GF-D8 (cell line): ENCODE measurements around the gene DHH.
A peak's percentile ranks its signal among the peaks of the same experiment; 100 is the strongest.

Experiments
- DNase-seq: peaks from one replicate; lab custom pipeline; 2025; lab: John Stamatoyannopoulos, UW

DHH gene

DNA sequence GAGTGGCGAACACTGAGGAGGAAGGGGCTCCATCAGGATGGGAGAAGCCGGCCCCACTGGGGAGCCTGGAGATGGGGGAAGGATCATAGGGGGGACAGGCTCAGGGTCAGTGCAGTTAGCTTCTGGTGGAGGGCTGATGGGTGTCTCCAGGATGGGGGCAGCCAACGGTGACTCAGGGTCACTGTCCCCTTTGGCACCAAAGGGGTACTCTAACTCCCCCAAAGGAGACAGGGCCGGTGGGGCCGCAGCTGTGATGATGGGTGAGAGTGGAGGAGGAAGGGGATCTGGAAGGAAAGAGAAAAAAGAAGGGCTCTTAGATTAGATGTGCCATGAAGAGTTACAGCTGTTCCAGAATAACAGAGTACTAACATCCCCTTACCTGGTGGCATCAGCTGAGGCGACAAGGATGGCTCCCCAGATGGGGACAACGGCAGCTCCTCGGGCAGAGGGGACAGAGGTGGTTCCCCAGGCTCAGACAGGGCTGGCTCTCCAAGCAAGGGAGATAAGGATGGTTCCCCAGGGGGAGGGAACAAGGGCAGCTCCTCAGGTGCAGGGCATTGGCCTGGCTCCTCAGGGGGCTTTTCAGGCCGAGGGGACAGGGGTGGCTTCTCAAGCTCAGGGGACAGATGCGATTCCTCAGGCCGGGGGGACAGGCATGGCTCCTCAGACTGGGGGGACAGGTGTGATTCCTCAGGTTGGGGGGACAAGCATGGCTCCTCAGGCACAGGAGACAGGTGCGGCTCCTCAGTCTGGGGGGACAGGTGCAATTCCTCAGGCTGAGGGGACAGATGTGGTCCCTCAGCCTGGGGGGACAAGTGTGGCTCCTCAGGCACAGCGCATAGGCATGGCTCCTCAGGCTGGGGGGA lies 43.9 kb downstream of the DHH start:
- no peak for DNase-seq

DNA sequence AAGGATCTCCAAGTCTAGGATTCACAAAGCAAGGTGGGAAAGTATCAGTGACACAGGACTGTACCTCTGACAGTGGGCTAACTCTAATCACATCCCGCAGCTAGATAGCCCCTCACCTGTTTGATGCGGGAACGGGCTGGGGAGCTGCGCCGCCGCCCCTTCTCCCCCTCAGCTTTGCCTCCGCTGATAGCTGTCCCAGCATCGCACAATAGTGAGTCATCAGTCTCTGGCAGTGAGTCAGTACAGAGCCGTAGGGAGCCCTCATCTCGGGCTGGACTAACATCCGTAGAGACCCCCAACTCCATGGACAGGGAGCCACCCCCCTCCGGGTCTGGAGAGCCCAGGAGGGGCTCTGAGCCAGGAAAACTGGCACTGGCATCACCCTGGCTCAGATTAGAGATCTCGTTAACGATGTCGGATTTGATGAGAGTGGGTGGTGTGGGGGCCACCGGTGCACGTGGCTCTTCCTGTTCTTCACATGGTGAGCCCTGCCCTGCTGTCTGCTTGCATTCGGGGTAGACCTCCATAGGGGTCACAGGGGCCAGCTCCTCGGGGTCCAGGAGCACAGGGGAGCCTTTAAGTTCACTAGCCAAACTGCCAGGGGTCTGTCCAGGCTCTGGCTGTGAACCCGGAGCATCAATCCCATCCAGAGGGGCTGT lies 44.9 kb downstream of the DHH start:
- no peak for DNase-seq

GRCh38 chr12:49048953-49049352 lies 45.6 kb downstream of the DHH start:
- no peak for DNase-seq

GRCh38 chr12:49046129-49046895 lies 48.3 kb downstream of the DHH start:
- no peak for DNase-seq

DNA sequence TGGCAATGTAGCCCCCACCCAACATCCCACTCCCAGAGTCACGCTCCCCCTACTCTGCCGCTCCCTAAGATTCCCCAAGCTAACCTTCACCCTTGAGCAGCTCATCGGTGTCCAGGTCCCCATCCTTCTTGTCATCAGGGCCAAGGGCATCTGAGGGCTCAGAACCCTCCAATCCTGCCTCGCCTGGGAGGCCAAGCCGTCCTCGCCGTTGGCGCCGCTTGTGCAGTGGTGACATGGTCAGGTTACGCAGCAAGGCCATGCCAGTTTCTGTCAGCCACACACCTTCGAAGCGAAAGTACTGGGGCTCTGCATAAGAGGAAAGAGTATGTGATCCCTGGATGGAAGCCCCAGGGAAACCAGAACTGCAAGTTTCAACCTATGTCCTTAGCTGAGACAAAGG lies 49.9 kb downstream of the DHH start:
- no peak for DNase-seq

DNA sequence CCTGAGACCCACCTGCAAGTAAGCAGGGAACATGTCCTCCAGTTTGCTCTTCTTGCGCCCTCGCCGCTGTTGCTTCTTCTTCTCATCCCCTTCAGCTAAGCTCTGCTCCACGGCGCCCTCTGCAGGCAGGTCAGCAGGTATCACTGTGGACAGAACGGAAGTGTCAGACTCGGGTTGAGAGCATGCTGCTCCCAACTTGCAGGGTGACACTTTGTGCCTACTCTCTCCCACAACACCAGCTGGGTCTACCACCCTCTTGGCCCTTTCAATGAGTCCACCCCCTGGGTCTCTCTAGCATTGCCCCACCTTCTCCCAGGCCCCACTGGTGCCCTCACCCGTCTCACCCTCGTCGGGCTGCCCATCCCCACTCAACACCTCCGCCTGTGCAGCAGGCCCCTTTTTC lies 50.7 kb downstream of the DHH start:
- peak; percentile 12 for DNase-seq

GRCh38 chr12:49043241-49043640 lies 51.4 kb downstream of the DHH start:
- no peak for DNase-seq

- no peak for DNase-seq
Observed at GRCh38 chr12:49041881-49042484, 52.6 kb downstream of the DHH start.

- DNase-seq: no peak
Observed at GRCh38 chr12:49041036-49041880, 53.3 kb downstream of the DHH start.

DNA sequence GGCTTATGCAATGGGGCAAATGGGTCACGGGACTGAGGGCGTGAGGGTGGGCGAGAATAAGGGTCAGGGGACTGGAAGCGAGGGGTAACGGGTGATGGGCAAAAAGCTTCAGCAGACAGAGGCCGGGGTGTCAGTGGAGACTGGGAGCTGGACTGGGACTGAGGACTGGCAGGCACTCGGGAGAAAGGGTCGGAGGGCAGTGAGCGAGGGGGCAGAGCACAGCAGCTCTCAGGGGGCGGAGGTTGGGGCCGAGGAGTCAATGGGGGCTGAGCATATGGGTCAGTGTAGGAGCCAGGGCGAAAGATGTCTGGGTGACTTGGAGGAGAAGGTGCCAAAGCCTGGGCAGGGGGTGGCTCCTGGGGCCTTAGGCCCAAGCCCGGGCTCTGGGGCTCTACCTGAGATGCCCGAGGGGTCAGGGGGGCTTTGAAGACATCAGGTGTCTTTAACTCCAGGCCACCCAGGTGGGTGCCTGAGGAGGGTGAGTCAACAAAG lies 54.2 kb downstream of the DHH start:
- DNase-seq: no peak

- DNase-seq: no peak
Observed at GRCh38 chr12:49039421-49040363, 54.9 kb downstream of the DHH start.

- no peak for DNase-seq
Observed at GRCh38 chr12:49038291-49038955, 56.2 kb downstream of the DHH start.

- DNase-seq: no peak
Observed at GRCh38 chr12:49037947-49038237, 56.7 kb downstream of the DHH start.

DNA sequence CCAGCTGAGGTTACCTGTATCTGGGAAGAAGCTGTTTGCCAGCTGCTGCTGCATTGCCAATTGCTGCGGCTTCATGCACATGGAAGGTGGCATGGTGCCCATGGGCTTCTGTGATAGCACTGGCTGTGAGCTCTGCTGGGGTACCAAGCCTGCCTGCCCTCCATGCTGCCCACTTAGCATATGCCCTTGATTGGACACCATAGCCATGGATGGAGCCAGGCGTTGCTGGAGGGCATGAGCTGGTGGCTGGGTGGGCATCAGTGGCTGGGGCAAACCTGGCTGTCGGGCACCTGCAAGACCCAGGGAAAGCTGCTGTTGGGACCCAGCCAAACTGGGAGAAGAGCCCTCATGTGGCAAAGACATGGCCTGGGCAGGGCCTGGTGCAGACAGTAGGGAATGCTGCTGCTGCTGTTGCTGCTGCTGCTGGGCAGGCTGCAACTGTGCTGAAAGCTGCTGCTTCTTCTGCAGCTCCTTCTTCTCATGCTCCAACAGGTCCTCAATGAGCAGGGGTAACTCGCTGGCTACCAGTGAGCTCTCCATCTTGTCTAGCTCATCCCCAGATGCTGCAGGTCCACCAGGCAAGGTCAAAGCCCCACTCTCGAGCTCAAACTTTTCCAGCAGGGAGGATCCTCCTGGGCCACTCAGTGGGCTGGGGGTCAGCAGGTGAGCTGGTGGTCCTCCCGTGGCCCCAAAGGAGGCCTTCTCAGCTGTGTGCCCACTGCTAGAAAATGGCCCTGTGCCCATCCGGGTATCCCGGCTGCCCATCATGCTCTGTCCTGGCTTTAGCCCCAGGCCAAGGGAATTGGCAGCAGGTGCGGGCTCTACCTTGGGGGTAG lies 57.3 kb downstream of the DHH start:
- no peak for DNase-seq
